ENCODE data around the gene KCTD20.

GRCh38 chr6:36491378-36491965 lies 48.7 kb downstream of the KCTD20 start:
- TF ChIP-seq POLR2AphosphoS5 (IDR thresholded peaks at IDR 0.05; ENCODE audit: borderline replicate concordance, low read depth, low read length) (no peak), EZH2 (IDR thresholded peaks at IDR 0.05) (no peak), FOXP2 (optimal IDR thresholded peaks at IDR 0.05; ENCODE audit: control extremely low read depth, extremely low read length, insufficient read depth) (no peak)

Measured in SK-N-MC (cell line).